IPS DF 6.9 (cell line): Measurements from ENCODE around the gene APOL1.

Source experiments
- DNase-seq: peaks from one replicate; pipeline ENCODE4 v3.0.0-alpha.2; 2013; ENCODE audit warnings: low read depth, low spot score
- H3K27ac ChIP-seq: one replicate; pipeline ENCODE4 v1.5.1; 2013; ENCODE audit warnings: low read length, control low read depth
- H3K27me3 ChIP-seq: 2 replicates; pipeline ENCODE4 v1.6.1; 2013; ENCODE audit warnings: mild to moderate bottlenecking, low read length; ENCODE audit not compliant: control insufficient read depth, insufficient read depth
- H3K36me3 ChIP-seq: 2 replicates; pipeline ENCODE4 v1.6.1; 2013; ENCODE audit warnings: low read length; ENCODE audit not compliant: control insufficient read depth, insufficient read depth
- H3K4me1 ChIP-seq: 2 replicates; pipeline ENCODE4 v1.6.1; 2013; ENCODE audit warnings: low read length; ENCODE audit not compliant: control insufficient read depth, insufficient read depth
- H3K4me3 ChIP-seq: 2 replicates; pipeline ENCODE4 v1.5.1; 2013; ENCODE audit warnings: mild to moderate bottlenecking, low read length
- H3K9me3 ChIP-seq: 2 replicates; pipeline ENCODE4 v1.6.1; 2013; ENCODE audit warnings: low read length, inconsistent platforms; ENCODE audit not compliant: control insufficient read depth, insufficient read depth
- WGBS: extraction: QIAGEN DNeasy Blood & Tissue Kit; methylation state at CpG from one replicate; pipeline ENCODE4 v1.1.7; 2013; ENCODE audit warnings: mixed read lengths, missing lambda C conversion rate; ENCODE audit not compliant: insufficient read length, insufficient coverage; 5-methylcytosine and 5-hydroxymethylcytosine counted together

APOL1 gene

DNA sequence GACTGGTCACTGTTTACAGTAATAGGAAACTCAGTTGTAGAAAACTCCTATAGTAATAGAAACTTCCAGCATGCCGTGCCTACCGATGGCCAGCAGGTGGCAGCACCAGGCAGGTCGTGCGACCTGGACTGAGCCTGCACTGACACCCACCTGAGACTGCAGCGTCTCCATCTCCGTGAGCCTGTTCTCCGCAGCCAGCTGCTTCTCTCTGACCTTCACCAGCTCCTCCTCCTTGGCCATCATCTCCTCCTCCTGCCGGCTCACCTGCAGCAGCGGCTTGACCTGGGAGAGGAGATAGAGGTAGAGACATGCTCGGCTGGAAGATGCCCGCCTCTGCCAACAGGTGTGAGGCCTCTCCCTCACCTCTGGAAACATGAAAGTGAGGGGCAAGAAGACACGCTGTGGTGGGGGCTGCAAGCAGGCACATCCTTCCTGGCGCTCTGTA, 48.5 kb downstream of the APOL1 start:
- Histone ChIP-seq H3K4me3 (no peak overlapping the region), H3K27ac (no peak overlapping the region)
- WGBS, result no CpG with 5 or more reads among the region's 13 CpGs

GRCh38 chr22:36301851-36302250, 48.9 kb downstream of the APOL1 start:
- H3K27me3 ChIP-seq, result no peaks in the 10 kb centered on the region
- no peaks in the 10 kb centered on the region for H3K4me1 ChIP-seq
- no peaks in the 10 kb centered on the region for H3K9me3 ChIP-seq
- no peak overlapping the region for H3K4me3 ChIP-seq
- peaks cover 75% of the 10 kb centered on the region for H3K36me3 ChIP-seq
- WGBS, result no CpG with 5 or more reads among the region's 8 CpGs
- no peak overlapping the region for H3K27ac ChIP-seq
- DNase-seq, result no peak

More for the DNA sequence above, 48.5 kb downstream of the APOL1 start:
- Histone ChIP-seq H3K4me1 (no peaks in the 10 kb centered on the region), H3K9me3 (no peaks in the 10 kb centered on the region), H3K27me3 (no peaks in the 10 kb centered on the region), H3K36me3 (peaks cover 75% of the 10 kb centered on the region)
- peak; percentile 61 for DNase-seq

- no CpG with 5 or more reads among the region's 17 CpGs for WGBS
- Histone ChIP-seq H3K4me1 (no peaks in the 10 kb centered on the region), H3K36me3 (peaks cover 68% of the 10 kb centered on the region), H3K27me3 (no peaks in the 10 kb centered on the region), H3K27ac (no peak overlapping the region), H3K4me3 (no peak overlapping the region), H3K9me3 (no peaks in the 10 kb centered on the region)
- DNase-seq, result no peak
These were observed 49.6 kb downstream of the APOL1 start for GRCh38 chr22:36302439-36303114.

DNA sequence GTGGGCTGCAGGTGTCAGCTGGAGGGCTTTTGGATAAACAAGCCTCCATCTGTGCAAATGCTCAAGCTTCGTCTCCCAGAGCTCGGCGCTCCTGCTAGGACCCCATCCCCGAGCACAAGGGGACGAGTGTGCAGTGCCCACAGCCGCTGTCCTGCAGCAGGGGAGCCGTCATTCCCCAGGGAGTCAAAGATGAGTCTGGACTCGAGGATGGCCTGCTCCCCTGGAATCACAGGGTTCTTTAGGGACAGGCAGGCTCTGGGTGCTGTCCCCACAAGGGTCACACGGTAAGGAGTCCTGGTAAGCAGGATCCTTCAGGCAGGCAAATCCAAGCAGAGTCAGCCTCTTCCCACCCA, 50.2 kb downstream of the APOL1 start:
- Histone ChIP-seq H3K27ac (no peak overlapping the region), H3K27me3 (no peaks in the 10 kb centered on the region), H3K4me3 (no peak overlapping the region), H3K9me3 (no peaks in the 10 kb centered on the region), H3K4me1 (no peaks in the 10 kb centered on the region), H3K36me3 (peaks cover 65% of the 10 kb centered on the region)
- no peak for DNase-seq
- no CpG with 5 or more reads among the region's 9 CpGs for WGBS

DNA sequence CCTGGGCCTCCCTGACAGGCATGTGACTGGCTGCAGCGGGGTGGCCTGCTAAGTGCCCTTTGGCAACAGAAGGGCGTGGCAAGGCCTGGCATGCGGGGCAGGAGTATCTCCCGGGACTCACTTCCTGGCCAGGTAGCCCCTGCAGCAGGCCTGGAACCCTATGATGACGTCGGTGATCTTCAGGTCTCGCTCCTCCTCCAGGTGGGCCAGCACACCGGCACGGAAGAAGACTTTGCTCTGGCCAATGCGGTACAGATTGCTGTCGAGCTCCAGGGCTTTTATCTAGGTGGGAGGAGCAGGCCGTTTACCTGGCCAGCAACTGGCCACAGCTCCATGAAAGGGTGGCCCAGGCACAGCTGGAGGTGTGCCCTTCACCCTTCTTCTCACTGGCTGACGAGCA, 50.9 kb downstream of the APOL1 start:
- no peak for DNase-seq

GRCh38 chr22:36304429-36304828, 51.5 kb downstream of the APOL1 start:
- no CpG with 5 or more reads among the region's 10 CpGs for WGBS
- H3K27ac ChIP-seq, result no peak overlapping the region
- H3K36me3 ChIP-seq, result peaks cover 60% of the 10 kb centered on the region

More for the DNA sequence above, 50.9 kb downstream of the APOL1 start:
- no peak overlapping the region for H3K27ac ChIP-seq
- no peaks in the 10 kb centered on the region for H3K27me3 ChIP-seq
- H3K36me3 ChIP-seq, result peaks cover 58% of the 10 kb centered on the region
- H3K4me3 ChIP-seq, result no peak overlapping the region
- H3K9me3 ChIP-seq, result no peaks in the 10 kb centered on the region
- no peaks in the 10 kb centered on the region for H3K4me1 ChIP-seq
- no CpG with 5 or more reads among the region's 13 CpGs for WGBS

GRCh38 chr22:36305813-36306212, 52.9 kb downstream of the APOL1 start:
- Histone ChIP-seq H3K9me3 (no peaks in the 10 kb centered on the region), H3K27ac (no peak overlapping the region), H3K4me3 (no peak overlapping the region), H3K36me3 (peaks cover 51% of the 10 kb centered on the region), H3K27me3 (no peaks in the 10 kb centered on the region), H3K4me1 (no peaks in the 10 kb centered on the region)
- WGBS, result no CpG with 5 or more reads among the region's 19 CpGs
- DNase-seq, result no peak

More at GRCh38 chr22:36304429-36304828, 51.5 kb downstream of the APOL1 start:
- DNase-seq, result no peak
- H3K4me1 ChIP-seq, result no peaks in the 10 kb centered on the region
- H3K9me3 ChIP-seq, result no peaks in the 10 kb centered on the region
- H3K27me3 ChIP-seq, result no peaks in the 10 kb centered on the region
- no peak overlapping the region for H3K4me3 ChIP-seq

GRCh38 chr22:36306227-36306626, 53.3 kb downstream of the APOL1 start:
- H3K27me3 ChIP-seq, result no peaks in the 10 kb centered on the region

GRCh38 chr22:36308880-36309279, 55.9 kb downstream of the APOL1 start:
- H3K4me1 ChIP-seq, result no peaks in the 10 kb centered on the region
- H3K27me3 ChIP-seq, result no peaks in the 10 kb centered on the region
- no peak overlapping the region for H3K27ac ChIP-seq
- peaks cover 55% of the 10 kb centered on the region for H3K36me3 ChIP-seq
- WGBS, result no CpG with 5 or more reads among the region's 17 CpGs
- no peaks in the 10 kb centered on the region for H3K9me3 ChIP-seq
- no peak overlapping the region for H3K4me3 ChIP-seq
- DNase-seq, result no peak

More at GRCh38 chr22:36306227-36306626, 53.3 kb downstream of the APOL1 start:
- H3K36me3 ChIP-seq, result peaks cover 52% of the 10 kb centered on the region
- no peaks in the 10 kb centered on the region for H3K9me3 ChIP-seq
- no peak overlapping the region for H3K4me3 ChIP-seq
- H3K27ac ChIP-seq, result no peak overlapping the region
- DNase-seq, result no peak
- no CpG with 5 or more reads among the region's 18 CpGs for WGBS
- no peaks in the 10 kb centered on the region for H3K4me1 ChIP-seq

- Histone ChIP-seq H3K4me1 (no peaks in the 10 kb centered on the region), H3K4me3 (no peak overlapping the region), H3K27ac (no peak overlapping the region), H3K36me3 (peaks cover 44% of the 10 kb centered on the region), H3K9me3 (no peaks in the 10 kb centered on the region), H3K27me3 (no peaks in the 10 kb centered on the region)
- DNase-seq, result no peak
- no CpG with 5 or more reads among the region's 18 CpGs for WGBS
These were observed 58.6 kb downstream of the APOL1 start for GRCh38 chr22:36311386-36312085.
